EH (cell line): Measurements from ENCODE around the gene SOX9.
"Not testable (repeated sequence)": the region's sequence is repeated elsewhere in the genome, so short reads cannot be mapped to it uniquely, and the experiment has no call there.

ENCODE experiments used
- DNase-seq: peaks from one replicate; pipeline ENCODE4 v3.0.0-alpha.2; 2015; ENCODE audit warnings: low read depth

SOX9 gene

GRCh38 chr17:72111336-72111923 is 9.4 kb upstream of the SOX9 start:
- no peak for DNase-seq

DNA sequence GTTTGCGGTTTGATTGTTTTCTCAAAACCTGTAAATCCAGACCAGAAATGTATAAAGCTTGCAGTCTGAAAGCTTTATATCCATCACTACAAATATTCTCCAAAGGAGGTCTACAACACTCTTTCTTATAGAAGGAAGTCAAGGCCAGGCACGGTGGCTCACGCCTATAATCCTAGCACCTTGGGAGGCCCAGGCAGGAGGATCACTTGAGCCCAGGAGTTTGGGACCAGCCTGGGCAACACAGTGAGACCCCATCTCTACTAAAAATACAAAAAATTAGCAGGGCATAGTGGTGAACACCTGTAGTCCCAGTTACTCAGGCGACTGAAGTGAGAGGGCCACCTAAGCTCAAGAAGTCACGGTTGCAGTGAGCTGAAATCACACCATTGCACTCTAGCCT is 8.9 kb upstream of the SOX9 start:
- DNase-seq = not testable (repeated sequence)

- DNase-seq = no peak
These were observed 7.1 kb upstream of the SOX9 start for GRCh38 chr17:72113751-72114150.

DNA sequence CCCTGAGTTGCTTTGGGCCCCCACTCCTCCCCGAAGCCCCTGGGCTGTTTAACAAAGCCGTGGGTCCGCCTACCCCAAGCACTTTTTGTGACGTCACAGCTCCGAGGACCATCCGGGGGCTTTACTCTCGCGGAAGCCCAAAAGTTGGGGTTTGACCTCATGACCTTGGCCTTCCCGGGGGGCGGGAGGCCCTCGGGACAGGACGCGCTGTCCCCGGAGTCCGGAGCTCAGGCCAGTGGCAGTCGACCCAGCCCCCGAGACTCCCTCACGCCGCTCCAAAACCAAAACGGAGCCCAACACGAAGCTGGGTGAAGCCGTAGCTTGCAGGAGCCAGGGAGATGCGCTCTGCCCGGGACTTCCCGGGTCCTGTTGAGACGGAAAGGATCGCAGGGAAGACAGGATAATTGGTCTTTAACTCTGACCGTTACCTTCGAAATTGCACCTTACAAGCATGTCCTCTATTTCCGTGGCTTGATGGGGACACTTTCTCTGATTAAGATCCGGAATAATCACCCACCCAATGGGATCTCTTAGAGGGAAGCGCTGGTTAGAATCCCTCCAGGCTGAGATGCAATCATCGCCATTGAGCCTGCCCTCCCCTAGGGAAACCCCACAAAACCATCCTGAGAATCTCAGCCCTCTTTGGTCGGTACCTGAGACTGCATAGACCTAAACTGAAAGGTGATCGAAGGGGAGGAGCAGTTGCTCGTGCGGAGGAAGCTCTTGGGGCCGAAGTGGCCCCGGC is 4.9 kb upstream of the SOX9 start:
- no peak for DNase-seq

DNA sequence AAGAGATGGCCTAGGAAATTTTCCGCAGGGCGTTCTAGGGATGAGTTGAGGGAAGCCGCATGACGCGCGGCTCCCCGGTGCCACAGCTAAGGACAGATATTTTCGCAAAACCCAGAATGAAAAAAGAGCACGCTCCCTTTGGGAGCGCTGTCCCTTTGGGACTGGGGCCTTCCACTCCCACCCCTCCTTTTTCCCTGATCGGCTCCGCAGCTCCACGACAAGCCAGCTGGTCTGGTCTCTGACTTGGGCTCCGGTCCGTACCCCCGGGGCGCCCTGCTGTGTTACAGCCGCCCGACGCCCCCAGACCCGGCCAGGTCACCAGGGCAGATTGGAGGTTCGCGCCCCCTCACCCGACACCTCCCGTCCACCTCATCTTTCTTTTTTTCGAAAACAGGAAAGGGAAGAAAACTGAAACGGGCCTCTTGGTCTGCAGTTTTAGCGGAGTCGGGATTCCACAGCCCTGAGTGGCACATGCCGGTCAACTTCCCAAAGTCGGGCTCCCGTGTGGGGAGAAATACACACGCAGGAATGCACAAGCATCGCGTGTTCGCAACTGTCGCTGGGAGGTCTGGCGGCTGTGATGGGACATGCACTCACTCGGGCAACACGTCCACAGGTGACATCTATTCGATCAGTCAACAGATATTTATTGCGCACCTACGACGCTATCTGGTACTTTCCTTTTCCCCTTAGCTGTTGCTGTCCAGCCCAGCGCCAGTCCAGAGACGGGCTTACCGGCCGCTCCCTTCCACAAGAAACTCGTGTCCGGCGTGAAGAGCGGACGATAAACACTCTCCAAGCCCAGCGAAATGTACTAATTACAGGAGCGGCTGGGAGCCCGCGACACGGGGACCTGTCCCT is 3.9 kb upstream of the SOX9 start:
- peak; percentile 18 for DNase-seq

GRCh38 chr17:72117535-72118334 is 3.1 kb upstream of the SOX9 start:
- no peak for DNase-seq

- DNase-seq = peak; percentile 80
These were observed 2.3 kb upstream of the SOX9 start for GRCh38 chr17:72118335-72119076.

GRCh38 chr17:72119077-72119872 is 1.5 kb upstream of the SOX9 start:
- DNase-seq = no peak

DNA sequence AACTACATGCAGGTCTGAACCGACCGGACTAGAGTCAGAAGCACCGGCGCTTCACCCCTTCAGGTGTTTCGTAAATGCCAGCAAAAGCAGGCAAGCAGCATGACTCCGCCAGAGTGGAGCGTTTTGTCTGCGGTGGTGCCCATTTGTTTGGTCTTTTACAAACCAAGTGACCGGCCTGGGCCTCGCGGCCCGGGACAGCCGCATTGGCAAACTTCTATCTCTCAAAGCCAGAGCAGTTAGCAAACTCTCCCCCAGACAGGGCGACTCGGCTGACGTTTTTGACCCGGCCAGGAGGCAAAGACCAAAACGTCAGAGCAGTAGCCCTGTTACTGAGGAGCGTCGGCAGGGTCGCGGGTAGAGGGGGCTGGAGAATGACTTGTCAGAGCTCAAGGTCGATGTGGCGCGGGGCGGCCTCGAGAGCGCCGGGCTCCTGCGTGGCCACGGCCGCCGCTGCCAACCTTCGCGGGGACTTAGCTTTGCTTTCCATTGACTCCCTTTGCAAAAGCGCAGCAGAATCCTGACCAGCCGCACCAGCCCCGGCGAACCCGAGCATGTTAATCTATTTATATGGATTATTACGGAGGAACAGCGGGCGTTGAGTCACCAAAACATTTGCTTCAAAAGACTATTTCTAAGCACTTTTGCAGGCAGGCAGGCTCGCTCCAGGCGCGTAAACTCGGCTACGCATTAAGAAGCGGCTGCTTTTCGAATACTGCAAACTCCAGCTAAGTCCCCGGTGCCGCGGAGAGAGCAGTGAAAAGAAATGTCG is 763 bp upstream of the SOX9 start:
- peak; percentile 76 for DNase-seq

GRCh38 chr17:72121164-72122009 is 567 bp downstream of the SOX9 start:
- DNase-seq = peak; percentile 53

DNA sequence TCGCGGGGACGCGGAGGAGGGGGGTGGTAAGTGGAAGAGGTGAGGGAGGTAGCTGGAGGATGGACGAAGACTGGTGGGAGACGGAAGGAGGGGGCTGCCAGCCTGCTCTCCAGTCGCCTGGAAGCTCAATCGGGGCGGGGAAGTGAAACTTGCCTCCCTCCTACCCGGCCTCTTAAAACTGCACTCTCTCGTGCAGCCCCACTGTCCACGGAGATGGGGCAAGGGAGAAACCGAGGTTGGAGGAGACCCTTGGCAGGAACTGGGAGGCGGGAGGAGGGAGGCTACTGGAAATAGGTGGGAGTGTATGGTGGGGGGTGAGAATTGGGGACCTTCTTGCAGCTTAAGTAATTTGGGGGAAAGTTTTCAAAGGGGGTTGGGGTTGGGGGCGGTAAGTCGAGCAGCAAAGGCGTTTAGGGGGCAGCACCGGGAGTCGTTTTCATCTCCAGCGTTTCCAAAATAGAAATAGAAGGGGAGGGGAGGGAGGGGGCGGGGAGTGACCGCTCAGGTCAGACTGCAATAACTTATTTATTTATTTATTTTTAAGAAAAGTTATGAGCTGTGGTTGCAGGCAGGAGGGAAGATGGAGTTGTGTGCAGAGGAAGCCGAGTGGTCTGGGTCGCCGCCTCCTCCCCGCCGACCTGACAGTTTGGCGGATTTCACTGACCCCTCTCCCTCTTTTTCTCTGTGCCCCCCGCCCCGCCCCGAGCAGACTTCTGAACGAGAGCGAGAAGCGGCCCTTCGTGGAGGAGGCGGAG is 1.4 kb downstream of the SOX9 start:
- DNase-seq = peak; percentile 38

- DNase-seq = peak; percentile 64
These were observed 2.1 kb downstream of the SOX9 start for GRCh38 chr17:72122765-72123529.

DNA sequence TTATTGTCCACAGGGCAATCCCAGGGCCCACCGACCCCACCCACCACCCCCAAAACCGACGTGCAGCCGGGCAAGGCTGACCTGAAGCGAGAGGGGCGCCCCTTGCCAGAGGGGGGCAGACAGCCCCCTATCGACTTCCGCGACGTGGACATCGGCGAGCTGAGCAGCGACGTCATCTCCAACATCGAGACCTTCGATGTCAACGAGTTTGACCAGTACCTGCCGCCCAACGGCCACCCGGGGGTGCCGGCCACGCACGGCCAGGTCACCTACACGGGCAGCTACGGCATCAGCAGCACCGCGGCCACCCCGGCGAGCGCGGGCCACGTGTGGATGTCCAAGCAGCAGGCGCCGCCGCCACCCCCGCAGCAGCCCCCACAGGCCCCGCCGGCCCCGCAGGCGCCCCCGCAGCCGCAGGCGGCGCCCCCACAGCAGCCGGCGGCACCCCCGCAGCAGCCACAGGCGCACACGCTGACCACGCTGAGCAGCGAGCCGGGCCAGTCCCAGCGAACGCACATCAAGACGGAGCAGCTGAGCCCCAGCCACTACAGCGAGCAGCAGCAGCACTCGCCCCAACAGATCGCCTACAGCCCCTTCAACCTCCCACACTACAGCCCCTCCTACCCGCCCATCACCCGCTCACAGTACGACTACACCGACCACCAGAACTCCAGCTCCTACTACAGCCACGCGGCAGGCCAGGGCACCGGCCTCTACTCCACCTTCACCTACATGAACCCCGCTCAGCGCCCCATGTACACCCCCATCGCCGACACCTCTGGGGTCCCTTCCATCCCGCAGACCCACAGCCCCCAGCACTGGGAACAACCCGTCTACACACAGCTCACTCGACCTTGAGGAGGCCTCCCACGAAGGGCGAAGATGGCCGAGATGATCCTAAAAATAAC is 3.0 kb downstream of the SOX9 start:
- no peak for DNase-seq

GRCh38 chr17:72124438-72124775 is 3.6 kb downstream of the SOX9 start:
- no peak for DNase-seq

DNA sequence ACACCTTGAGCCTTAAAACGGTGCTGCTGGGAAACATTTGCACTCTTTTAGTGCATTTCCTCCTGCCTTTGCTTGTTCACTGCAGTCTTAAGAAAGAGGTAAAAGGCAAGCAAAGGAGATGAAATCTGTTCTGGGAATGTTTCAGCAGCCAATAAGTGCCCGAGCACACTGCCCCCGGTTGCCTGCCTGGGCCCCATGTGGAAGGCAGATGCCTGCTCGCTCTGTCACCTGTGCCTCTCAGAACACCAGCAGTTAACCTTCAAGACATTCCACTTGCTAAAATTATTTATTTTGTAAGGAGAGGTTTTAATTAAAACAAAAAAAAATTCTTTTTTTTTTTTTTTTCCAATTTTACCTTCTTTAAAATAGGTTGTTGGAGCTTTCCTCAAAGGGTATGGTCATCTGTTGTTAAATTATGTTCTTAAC is 4.4 kb downstream of the SOX9 start:
- DNase-seq = no peak

GRCh38 chr17:72125742-72126141 is 4.9 kb downstream of the SOX9 start:
- no peak for DNase-seq
